Epithelial cell of proximal tubule (primary cell): ENCODE data around the gene REG1A. TPM values are rescaled to one million over a fixed set of nuclear protein-coding genes. Genes with fewer than 3 reads are reported as not detected.

Experiments used
- DNase-seq: peaks from one replicate; pipeline ENCODE4 v3.0.0-alpha.2; 2011; ENCODE audit warnings: low read depth
- H3K4me3 ChIP-seq: 2 replicates; pipeline ENCODE4 v1.5.1; 2011; ENCODE audit warnings: low read depth, mild to moderate bottlenecking, low read length
- total RNA-seq: library from RNA; depleted of rRNA; stranded (reverse); fragments of >200 nt; gene quantifications from 2 replicates; pipeline ENCODE4 v1.2.3, GENCODE V29; 2015
- TF ChIP-seq, protein P1 (sequence below): conservative IDR thresholded peaks from 2 replicates; pipeline ENCODE4 v1.5.1; 2012; ENCODE audit warnings: low read depth, mild to moderate bottlenecking, low read length

REG1A gene
- total RNA-seq, 1 donor from 2014 or later = not detected

GRCh38 chr2:79155826-79156476 lies 35.7 kb downstream of the REG1A start:
- DNase-seq = no peak
- TF ChIP-seq, protein P1, sequence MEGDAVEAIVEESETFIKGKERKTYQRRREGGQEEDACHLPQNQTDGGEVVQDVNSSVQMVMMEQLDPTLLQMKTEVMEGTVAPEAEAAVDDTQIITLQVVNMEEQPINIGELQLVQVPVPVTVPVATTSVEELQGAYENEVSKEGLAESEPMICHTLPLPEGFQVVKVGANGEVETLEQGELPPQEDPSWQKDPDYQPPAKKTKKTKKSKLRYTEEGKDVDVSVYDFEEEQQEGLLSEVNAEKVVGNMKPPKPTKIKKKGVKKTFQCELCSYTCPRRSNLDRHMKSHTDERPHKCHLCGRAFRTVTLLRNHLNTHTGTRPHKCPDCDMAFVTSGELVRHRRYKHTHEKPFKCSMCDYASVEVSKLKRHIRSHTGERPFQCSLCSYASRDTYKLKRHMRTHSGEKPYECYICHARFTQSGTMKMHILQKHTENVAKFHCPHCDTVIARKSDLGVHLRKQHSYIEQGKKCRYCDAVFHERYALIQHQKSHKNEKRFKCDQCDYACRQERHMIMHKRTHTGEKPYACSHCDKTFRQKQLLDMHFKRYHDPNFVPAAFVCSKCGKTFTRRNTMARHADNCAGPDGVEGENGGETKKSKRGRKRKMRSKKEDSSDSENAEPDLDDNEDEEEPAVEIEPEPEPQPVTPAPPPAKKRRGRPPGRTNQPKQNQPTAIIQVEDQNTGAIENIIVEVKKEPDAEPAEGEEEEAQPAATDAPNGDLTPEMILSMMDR = no peak

GRCh38 chr2:79159030-79159429 lies 38.7 kb downstream of the REG1A start:
- no peak for DNase-seq
- TF ChIP-seq, protein P1 = no peak
- no peak overlapping the region for H3K4me3 ChIP-seq

More at GRCh38 chr2:79155826-79156476, 35.7 kb downstream of the REG1A start:
- H3K4me3 ChIP-seq = no peak overlapping the region

DNA sequence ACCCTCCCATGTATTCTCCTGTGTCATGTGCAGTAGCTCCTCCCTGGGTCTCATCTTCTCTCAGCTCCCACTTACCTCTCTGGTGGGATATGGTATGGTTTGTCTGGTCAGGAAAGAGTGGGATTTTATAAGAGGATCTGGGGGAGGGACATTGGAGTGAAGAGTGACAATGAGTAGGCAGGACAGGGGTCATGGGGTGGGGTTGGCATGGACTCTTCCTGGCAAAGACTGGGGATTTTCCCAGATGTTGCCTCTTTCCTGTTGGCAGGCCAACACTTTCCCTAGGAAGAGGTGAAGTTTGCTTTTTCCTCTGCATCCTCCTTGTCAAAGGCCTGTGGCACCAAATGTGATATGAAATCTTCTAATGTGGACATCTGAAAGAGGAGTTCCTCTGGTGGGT lies 39.4 kb downstream of the REG1A start, which contains the start of gene REG3A:
REG3A (minus strand) TSS at position 101 of the 400 bp plus-strand sequence. CDS start 348 bp downstream, outside the sequence.
- TF ChIP-seq, protein P1 = no peak
- no peak for DNase-seq

DNA sequence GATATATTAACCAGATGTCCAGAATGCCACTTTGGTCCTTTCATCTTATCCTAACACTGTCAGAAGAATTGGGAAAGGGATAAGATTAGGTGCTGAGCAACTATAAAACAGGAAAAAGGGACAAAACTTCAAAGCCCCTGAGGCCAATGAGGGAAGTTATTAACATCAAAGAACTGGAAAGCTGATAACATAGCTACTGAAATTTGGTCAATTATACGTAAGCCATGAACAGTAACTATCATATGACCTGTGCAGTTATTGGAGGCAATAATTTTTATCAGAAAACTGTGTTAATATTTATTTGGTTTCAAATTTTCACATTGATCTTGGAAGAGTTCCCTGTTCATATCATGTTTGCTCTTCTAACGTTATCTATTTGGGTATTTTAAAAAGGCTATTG lies 41.8 kb downstream of the REG1A start:
- no peak for DNase-seq
- H3K4me3 ChIP-seq = no peak overlapping the region
- TF ChIP-seq, protein P1 = no peak

More for the DNA sequence above, 39.4 kb downstream of the REG1A start, which contains the start of gene REG3A:
- no peak within 1 kb of the TSS for H3K4me3 ChIP-seq

GRCh38 chr2:79162801-79163200 lies 42.5 kb downstream of the REG1A start:
- DNase-seq = no peak
- no peak overlapping the region for H3K4me3 ChIP-seq
- TF ChIP-seq, protein P1 = no peak

DNA sequence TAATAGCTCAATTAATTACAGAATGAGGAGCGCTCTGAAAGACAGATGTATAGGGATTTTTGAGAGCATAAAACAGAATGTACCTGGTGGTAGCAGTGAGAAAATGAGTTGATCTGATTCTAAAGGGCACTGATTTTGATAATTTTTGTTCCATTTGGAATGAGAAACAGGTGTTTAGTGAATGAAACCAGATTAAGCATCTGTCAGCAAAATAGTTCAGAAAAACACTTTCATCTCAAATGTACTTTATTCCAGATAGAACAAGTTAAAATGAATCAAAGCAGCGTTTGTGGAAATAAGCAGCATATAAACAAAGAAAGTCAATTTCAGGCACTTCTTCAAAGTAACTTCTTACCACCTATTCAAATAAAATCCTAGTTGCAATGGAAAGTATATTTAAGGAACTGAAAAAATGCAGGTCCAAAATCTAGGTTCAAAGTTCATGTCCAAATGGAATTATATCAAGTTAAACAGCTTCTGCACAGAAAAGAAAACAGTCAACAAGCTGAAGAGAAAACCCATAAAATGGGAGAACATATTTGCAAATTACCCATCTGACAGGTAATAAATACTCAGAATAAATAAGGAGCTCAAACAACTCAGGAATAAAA lies 51.2 kb downstream of the REG1A start:
- no peak overlapping the region for H3K4me3 ChIP-seq
- DNase-seq = no peak
- TF ChIP-seq, protein P1 = no peak

Other genes starting within 250 kb of the REG1A start
- not detected in 2 replicates for gene REG3G, start 94.8 kb upstream of the REG1A start, total RNA-seq
- gene REG1B, start 32.5 kb upstream of the REG1A start, total RNA-seq = not detected in 2 replicates
- gene REG3A, start 39.3 kb downstream of the REG1A start, total RNA-seq = not detected in 2 replicates